GM21381 (cell line): Measurements from ENCODE around the gene ETFA.

Experiments
- ATAC-seq: cut with Tn5 transposase; IDR thresholded peaks from one replicate; pipeline ENCODE4 v1.9.1; 2021; ENCODE audit warnings: mild to moderate bottlenecking, moderate library complexity; ENCODE audit not compliant: unreplicated experiment

Gene ETFA

DNA sequence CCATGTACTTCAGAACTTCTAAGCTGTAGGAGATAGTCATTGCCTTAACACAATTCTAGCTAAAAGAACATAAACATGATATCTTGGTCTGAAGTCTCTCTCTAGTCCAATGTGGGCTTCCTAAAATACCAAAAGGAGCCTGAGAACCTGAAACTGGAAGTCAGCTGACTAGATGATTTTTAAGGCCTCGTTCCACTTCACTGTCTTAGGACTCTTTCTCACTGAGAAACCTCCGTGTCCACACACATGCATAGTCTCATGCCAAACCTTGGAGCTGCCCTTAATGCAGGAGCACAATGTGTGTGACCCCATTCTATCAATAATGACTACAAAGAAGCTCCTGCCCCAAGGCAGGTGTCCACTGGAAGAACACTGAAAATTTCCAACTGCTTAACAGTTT, 87.7 kb downstream of the ETFA start:
- no peak for ATAC-seq

DNA sequence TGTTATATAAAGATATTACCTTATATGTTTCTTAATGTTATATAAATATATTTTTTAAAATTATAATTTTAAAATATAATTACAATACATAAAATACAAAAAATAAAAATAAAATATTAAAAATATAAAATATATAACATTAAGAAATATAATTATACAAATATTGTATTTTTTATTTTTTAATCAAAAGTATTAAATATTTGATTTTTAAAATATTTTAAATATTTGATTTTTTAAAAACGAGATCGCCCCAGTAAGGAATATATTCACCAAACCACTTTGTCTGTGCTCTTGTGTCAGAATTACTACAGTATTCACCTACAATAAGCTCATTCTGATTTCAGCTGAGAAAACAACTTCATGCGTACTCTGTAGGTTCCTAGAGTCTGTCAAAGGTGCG, 89.1 kb downstream of the ETFA start:
- ATAC-seq, result no peak

DNA sequence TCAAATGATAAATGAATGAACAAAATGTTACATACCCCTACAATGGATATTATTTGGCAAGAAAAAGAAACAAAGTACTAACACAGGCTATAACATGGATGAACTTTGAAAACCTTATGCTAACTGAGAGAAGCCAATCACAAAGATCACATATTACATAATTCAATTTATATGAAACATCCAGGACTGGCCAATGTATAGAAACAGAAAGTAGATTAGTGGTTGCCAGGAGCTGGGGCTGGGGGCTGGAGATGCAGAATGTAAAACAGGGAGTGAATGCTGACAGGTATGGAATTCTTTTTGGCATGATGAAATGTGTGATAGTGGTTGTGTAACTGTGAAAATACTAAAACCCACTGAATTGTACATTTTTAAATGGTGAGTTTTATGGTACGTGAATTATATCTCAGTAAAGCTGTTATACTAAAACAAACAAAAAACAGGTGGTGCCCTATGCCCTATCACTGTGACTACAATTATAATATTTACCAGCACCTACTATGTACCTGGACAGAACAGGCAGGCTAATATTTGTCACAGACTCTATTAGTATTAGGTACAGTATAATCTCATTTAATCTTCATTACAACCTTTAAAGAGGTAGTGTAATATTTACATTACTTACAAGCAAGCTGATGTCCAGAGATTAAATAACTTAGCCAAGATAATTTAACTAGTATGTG, 90.0 kb downstream of the ETFA start:
- ATAC-seq, result no peak

DNA sequence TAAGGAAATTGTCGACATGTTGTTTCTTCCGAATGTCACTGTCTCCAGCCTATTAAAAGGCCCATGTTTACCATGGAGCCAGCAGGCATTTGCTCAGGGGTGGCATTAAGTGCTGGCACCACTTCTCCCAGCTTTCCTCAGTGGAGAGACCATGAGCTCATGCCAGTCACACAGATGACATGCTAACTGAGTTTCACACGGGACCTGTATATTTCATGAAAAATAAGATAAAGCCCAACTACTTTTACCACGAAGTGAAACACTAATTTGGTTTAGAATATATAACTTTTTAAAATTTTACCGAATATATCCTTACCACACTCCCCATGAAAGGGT, 93.4 kb downstream of the ETFA start:
- ATAC-seq, result no peak

DNA sequence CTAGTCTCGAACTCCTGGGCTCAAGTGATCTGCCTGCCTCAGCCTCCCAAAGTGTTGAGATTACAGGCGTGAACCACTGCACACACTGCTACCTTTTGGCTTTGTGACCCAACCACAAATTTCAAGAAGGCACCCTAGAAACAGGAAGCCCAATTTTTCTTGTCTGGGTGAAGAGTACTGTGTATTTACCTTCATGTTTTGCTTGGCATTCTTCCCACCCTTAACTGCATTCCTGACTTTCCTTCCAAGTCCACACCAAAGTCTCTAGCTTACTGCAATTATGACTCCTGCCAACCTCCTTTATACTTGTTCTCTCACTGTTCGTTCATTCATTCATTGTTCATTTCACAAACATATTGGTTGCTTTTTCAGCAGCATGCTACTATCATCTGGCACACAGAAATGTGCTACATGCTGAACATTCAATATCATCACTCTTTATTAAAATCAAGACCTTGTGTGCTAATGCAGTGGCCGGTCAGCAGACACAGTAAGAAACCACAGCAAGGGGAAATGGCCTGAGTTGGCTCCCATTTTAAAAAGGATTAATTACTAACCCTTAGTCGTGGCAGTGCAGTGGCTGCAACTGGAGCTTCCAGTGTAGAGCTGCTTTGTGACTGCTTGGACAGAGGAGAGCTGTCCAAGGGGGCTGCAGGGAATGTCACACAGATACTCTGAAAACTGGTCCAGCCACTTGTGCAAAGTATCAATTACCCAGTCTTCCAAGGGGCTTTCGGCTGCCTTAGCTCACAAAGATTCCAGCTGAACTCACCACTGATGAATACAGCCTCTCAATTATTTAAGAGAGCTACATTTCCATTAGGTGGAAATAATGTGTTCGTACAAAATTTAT, 94.0 kb downstream of the ETFA start:
- no peak for ATAC-seq

DNA sequence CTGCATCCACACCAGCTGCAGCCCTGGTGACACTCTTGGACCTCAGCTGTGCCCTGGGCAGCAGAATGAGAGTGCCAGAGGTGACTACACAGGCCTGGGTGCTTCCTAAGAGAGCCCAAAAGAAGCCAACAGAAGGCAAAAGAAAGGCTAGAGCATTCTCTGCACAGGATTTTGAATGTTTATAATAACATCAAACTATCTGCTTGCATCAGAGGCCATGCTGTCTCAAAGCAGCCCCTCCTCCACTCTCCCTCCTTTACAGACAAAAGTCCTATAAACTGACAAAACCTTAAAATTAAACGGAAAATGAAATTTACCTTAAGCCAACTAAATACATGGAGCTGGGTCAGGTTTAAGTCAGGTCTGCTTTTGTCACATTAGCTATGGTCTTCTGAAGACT, 95.6 kb downstream of the ETFA start:
- no peak for ATAC-seq

DNA sequence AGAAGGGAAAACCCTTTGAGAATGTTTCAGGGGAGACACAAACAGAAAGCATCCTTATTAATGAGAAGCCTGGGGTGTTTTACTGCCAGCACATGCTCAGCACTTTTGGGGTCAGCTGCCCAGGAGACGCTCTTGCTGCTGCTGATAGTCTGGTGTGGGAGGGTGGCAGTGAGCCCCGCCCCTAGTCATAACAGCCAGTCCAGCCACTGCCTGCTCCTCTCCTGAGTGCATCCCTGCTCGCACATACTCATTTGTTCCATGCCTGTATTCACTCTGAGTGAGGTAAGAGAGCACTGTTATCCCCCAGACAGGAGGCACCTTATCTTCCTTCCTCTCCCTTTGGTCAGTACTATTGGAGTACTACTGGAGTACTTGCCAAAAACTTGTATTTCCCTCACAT, 101.3 kb downstream of the ETFA start:
- no peak for ATAC-seq

DNA sequence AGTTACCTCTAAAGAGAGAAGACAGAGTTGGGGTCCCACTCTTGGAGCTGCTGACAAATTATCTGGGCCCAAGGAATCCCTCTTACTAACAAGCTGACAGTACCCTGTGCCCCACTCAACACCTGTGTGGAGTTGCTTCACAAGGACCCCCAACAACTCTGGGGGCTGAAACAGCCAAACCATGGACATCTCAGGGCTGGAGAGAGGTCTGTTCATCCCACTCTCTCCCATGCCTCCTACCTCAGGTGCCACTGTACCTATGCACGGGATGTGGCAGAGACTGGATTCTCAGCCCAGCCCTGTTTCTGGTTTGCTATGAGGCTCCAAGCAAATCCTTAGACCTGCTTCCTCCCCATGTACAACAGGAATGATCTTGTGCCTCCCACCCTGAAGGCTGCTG, 101.7 kb downstream of the ETFA start:
- ATAC-seq, result no peak

DNA sequence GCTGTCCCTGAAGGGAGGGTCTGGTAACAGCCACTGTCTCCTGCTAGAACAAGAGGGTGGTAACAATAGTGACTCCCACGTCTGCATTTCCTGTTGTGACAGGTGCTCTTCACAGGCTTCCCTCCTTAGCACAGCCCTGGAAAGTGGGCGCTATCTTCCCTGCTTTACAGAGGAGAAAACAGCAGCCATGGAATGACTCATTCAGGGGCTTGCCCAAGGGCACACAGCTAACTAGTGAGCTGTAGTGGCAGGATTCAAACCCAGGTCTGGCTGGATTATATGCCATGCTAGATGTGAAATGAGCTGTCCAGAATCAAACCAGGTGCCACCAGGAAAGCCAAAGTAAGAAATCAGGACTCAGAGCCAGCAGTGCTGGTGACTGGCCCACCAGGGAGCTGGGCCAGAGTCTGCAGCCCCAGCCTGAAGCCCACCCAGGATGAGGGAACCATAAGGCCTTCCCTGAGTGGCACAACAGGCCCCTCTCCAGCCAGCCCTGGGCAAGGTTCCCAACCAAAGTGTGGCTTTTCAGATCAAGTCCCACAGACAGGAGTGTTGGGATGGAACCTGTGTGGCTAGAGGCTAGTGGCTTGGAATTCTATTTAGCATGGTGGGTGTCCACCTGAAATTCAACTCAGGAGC, 102.4 kb downstream of the ETFA start:
- ATAC-seq, result no peak

DNA sequence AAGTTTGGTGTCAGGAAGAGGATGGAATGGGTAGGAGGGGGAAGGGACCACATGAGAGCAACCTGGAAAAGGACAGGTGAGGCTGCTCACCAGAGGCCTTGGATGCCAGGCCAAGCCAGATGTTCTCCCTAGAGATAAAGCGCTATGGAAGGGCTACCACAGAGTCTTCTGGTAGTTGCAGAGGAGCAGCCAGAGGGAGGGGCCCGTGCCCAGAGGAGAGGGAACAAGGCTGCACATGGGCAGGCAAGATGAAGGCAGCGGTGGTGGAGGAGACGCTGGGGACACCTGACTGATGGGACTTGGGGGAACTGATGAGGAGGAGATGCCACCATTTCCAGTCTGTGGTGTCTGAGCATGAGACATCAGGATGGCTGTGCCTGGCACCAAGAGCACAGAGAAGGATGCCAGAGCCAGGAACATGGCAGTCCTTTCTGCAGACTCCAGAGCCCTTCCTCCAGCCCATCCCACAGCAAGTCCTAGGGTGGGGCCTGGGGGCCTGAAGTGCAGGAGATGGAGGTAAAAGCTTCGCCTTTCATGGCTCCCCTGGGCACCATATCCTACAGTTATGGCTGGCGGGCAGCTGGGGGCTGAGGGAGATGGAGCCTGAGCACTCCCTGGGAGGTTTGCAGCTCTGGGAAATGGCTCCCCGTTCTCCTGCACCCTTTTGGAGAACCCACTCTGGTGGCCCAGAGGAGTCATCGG, 103.0 kb downstream of the ETFA start:
- ATAC-seq, result no peak

DNA sequence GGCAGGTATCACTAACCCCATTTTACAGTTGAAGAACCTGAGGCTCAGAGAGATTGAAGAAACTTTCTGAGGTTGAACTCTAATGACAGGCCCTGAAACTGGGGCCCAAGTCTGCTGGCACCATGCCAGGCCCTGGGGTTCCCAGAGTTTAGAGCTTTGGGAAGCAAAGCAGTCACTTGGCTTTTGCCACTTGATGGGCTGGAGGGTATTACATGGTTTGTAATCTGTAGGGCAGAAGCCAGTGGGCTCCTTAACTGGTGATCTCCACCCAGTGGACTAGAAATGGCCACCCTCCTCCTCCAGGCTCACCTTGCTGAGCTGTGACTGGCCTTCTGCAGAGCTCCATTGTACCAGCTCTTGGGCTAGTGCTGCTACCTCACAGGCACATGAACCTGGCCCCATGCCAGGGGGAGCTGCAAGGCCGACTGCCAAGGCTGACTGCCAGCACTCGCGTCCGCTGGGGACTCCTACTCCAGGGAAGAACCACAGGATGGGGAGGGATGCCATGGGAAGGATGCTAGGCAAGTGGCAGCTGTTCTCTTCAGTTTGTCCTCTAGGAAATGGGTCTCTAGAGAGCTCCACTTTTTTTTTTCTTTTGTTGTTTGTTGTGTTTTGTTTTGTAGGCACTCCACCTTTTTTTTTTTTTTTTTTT, 104.8 kb downstream of the ETFA start:
- no peak for ATAC-seq

DNA sequence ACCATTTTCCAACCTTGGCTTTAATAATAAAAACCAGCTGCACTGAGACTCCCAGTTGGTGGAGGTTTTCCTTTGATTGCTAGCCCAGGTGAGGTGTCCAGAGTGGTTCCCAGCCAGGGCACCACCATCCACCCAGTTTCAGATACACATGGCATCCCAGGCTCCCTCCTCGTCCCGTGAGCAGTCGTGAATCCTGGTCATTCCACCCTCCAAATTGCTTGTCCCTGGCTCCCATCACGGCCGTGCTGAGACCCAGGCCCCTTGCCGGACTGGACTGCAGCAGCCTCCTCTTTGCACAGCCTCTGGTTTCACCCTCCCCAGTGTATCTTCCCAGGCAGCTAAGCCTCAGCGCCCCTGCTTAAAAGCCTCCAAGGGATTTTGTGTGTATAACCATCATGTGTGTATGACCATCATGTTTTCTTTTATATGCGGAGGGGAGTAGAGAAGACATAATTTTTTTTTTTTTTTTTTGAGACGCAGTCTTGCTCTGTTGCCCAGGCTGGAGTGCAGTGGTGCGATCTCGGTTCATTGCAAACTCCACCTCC, 106.3 kb downstream of the ETFA start:
- ATAC-seq, result no peak

DNA sequence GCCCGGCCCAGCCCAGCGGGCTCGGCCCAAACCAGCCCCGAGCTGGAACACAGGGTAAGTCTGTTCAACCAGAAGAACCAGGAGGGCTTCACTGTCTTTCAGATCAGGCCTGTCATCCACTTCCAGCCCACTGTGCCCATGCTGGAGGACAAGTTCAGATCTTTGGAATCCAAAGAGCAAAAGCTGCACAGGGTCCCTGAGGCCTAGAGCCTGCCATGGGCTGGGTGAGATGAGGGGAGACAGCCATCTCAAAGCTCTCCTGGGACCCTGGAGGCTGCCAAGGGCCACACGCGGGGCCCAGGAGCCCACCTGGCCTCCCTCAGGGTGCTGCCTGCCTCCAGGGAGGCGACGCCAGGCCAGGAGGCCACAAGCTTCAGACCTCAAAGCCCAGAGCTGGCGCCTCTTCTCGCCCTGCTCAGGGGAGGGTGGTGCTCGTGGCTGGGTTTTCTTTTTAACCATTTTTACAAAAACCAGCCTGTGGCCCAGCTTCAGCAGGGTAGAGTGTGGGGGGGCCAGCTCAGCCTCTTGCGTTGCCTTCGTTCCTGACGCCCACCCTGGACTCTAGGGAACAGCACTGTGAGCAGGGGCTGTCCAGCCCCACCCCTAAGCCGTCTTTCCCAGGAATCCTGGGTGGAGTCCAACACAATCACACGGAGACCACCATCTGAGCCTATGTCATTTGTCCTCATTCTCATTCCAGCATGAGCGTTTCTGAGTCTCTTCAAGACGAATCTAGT, 107.0 kb downstream of the ETFA start:
- ATAC-seq, result no peak

DNA sequence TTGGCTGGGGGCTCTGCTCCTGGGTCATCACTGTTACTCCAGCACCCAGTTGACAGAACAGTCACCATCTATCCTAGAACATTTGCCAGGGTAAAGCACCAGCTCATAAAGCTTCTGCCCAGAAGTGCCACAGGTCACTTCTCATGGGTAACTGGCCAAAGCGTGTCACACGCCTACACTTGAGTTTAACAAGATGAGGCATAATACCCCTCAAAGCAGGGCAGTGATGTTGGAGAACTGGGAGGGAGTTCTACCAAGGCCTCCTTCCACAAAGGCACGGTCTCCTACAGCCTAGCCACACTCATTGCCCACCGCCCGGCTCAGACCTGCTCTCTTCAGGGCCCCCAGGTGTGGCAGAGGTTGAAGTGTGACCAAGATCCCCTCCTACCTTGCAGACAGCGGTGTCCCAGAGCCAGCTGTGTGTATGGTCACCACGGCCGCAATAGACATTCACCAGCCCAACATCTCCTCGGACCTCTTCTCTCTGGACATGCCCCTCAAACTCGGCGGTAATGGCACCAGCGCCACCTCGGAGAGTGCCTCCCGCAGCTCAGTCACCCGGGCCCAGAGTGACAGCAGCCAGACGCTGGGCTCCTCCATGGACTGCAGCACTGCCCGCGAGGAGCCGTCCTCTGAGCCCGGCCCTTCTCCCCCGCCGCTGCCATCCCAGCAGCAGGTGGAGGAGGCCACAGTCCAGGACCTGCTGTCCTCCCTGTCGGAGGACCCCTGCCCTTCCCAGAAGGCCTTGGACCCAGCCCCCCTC, 107.7 kb downstream of the ETFA start:
- no peak for ATAC-seq

DNA sequence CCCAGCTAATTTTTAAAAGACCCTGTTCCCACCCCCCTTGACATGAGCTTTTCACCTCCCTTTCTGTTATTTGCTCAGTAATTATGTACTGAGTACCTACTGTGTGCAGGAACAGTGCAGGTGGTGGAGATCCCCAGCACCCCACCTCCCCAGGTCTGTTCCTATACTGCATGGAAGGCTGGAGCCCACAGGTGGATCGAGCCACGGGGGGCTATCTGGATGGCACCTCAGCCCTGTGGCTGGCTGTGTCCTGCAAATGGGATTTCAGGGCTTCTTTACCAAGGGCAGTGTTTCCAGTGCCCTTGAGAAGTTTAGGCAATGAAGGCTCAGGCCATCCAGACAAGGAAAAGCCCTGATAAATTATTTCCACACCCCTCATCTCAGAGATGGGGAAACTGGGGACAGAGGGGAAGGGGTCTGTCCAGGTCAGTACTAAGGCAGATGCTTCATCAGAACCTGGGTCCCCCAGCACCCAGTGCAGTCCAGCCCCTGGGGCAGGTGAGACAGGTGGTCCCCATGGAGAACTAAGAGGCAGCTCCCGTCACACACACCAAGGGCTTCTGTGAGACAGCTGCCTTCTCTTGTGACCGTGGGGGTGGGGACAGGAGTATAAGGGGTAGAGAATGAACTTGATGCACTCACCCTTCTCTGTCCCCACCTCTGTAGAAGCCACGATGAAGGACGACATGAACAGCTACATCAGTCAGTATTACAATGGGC, 109.6 kb downstream of the ETFA start:
- no peak for ATAC-seq

DNA sequence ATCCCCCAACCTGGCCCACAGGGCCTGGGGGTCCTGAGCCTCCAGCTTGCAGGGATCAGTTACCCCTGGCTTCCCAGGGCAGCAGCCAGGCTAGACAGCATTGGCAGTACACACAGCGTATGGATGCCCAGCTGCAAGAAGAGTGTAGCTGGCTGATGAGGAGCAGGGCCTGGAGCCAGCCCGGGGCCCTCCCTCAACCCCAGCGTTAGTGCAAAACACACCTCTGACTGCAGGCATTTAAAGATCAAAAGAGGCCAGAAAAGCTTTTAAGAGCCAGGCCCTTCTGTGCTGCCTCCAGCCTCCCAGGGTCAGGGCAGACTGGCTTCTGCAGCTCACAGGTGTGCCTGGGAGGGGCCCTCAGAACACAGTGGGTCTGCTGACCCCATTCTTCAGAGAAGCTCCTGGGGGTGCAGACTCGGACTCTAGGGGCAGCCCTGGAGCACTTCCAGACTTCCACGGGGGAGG, 110.6 kb downstream of the ETFA start:
- no peak for ATAC-seq

DNA sequence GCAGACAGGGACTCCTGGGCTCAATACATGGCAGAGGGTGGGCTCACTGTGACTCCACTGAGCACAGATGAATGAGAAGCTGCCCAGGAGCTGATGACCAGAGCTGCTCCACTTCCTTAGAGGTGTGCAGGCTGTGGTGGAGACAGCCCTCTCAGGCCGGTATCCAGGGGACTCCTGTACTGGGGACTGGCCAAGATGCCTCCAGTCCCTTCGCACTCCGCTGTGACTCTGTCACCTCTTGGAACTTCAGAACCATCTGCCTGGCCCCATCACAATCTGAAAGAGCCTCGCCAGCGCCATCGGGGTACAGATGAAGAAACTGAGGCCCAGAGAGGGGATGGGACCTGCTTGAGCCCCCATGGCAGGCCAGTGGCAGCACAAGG, 111.2 kb downstream of the ETFA start:
- ATAC-seq, result no peak
